ENCODE data around the gene OR2AE1. TPM values are rescaled to one million over a fixed set of nuclear protein-coding genes. Genes with fewer than 3 reads are reported as not detected.

OR2AE1 gene
- total RNA-seq, 1 experiment from 2014 or later, result not detected

- no TSS peak for BruUV-seq (replicated peaks)
- no peaks in the 10 kb centered on the region; the same call in 1 of the 2 replicates for H3K9me3 ChIP-seq (ENCODE audit: insufficient read depth, low read depth)
- peaks cover 12% of the 10 kb centered on the region for H3K36me3 ChIP-seq (ENCODE audit: low read depth)
- no peaks in the 10 kb centered on the region for H3K27me3 ChIP-seq (ENCODE audit: insufficient read depth, low read depth)
- H3K79me2 ChIP-seq (ENCODE audit: low read depth), result no peaks in the 10 kb centered on the region
- H3K27ac ChIP-seq, result no peak overlapping the region
- no peak overlapping the region for H3K4me3 ChIP-seq
- no peak overlapping the region for H3K4me2 ChIP-seq
- DNase-seq, result no peak
- H3K4me1 ChIP-seq (replicated peaks; ENCODE audit: insufficient read depth), result no peaks in the 10 kb centered on the region
- no peak for TF ChIP-seq EZH2 (IDR thresholded peaks at IDR 0.05; ENCODE audit: low read depth)
- TF ChIP-seq CTCF (conservative IDR thresholded peaks at IDR 0.05), result no peak
- no peaks in the 10 kb centered on the region for H3K9me2 ChIP-seq (ENCODE audit: insufficient read depth)
- peaks cover 9% of the 10 kb centered on the region; the same call in 1 of the 2 replicates for H4K20me1 ChIP-seq (ENCODE audit: insufficient read depth)
- CTCF ChIA-PET, result no interaction called here
- no peak overlapping the region for H2AFZ ChIP-seq
- POLR2A ChIA-PET (ENCODE audit: unreplicated experiment), result no interaction called here
- no peaks in the 10 kb centered on the region for H3F3A ChIP-seq (ENCODE audit: insufficient read depth, low read depth)
- intact Hi-C loops (cut with micrococcal nuclease; ENCODE audit: unreplicated experiment), result no loop called here
Observed at GRCh38 chr7:99898023-99898357, 21.2 kb upstream of the OR2AE1 start.

GRCh38 chr7:99897322-99898022 lies 20.6 kb upstream of the OR2AE1 start:
- BruUV-seq (replicated peaks), result no TSS peak
- Histone ChIP-seq H3K9me2 (ENCODE audit: insufficient read depth) (no peaks in the 10 kb centered on the region), H3K27ac (no peak overlapping the region), H3K4me3 (no peak overlapping the region), H3K79me2 (ENCODE audit: low read depth) (no peaks in the 10 kb centered on the region), H3K36me3 (ENCODE audit: low read depth) (peaks cover 6% of the 10 kb centered on the region), H3F3A (ENCODE audit: insufficient read depth, low read depth) (no peaks in the 10 kb centered on the region), H3K9me3 (ENCODE audit: insufficient read depth, low read depth) (no peaks in the 10 kb centered on the region; the same call in 1 of the 2 replicates), H2AFZ (no peak overlapping the region), H3K27me3 (ENCODE audit: insufficient read depth, low read depth) (no peaks in the 10 kb centered on the region), H3K4me2 (no peak overlapping the region), H3K4me1 (replicated peaks; ENCODE audit: insufficient read depth) (no peaks in the 10 kb centered on the region), H4K20me1 (ENCODE audit: insufficient read depth) (peaks cover 9% of the 10 kb centered on the region; the same call in 1 of the 2 replicates)
- intact Hi-C loops (cut with micrococcal nuclease; ENCODE audit: unreplicated experiment), result no loop called here
- TF ChIP-seq CTCF (conservative IDR thresholded peaks at IDR 0.05) (no peak), EZH2 (IDR thresholded peaks at IDR 0.05; ENCODE audit: low read depth) (no peak)
- ChIA-PET CTCF (no interaction called here), POLR2A (ENCODE audit: unreplicated experiment) (interaction anchor here (0.6 kb wide), 2 partner anchors 59 to 374 kb away, joined by 3 to 7 read pairs; no protein-coding TSS in a partner anchor)
- DNase-seq, result no peak

GRCh38 chr7:99894738-99895137 lies 17.9 kb upstream of the OR2AE1 start:
- no peaks in the 10 kb centered on the region for H3K79me2 ChIP-seq (ENCODE audit: low read depth)
- no peaks in the 10 kb centered on the region for H3K9me2 ChIP-seq (ENCODE audit: insufficient read depth)
- H3K4me3 ChIP-seq, result no peak overlapping the region
- H3K9me3 ChIP-seq (ENCODE audit: insufficient read depth, low read depth), result no peaks in the 10 kb centered on the region; the same call in none of the 2 replicates
- DNase-seq, result no peak
- CTCF ChIA-PET, result interaction anchor here (0.6 kb wide), 2 partner anchors 150 to 407 kb away, joined by 3 to 4 read pairs; no protein-coding TSS in a partner anchor
- H4K20me1 ChIP-seq (ENCODE audit: insufficient read depth), result peaks cover 5% of the 10 kb centered on the region; the same call in 1 of the 2 replicates
- H3K27ac ChIP-seq, result no peak overlapping the region
- no peaks in the 10 kb centered on the region for H3K4me1 ChIP-seq (replicated peaks; ENCODE audit: insufficient read depth)
- no peaks in the 10 kb centered on the region for H3K27me3 ChIP-seq (ENCODE audit: insufficient read depth, low read depth)
- no peak overlapping the region for H2AFZ ChIP-seq
- no peaks in the 10 kb centered on the region for H3F3A ChIP-seq (ENCODE audit: insufficient read depth, low read depth)
- H3K4me2 ChIP-seq, result no peak overlapping the region
- POLR2A ChIA-PET (ENCODE audit: unreplicated experiment), result no interaction called here
- TF ChIP-seq CTCF (conservative IDR thresholded peaks at IDR 0.05), result no peak
- TF ChIP-seq EZH2 (IDR thresholded peaks at IDR 0.05; ENCODE audit: low read depth), result no peak
- intact Hi-C loops (cut with micrococcal nuclease; ENCODE audit: unreplicated experiment), result no loop called here
- no peaks in the 10 kb centered on the region for H3K36me3 ChIP-seq (ENCODE audit: low read depth)
- BruUV-seq (replicated peaks), result no TSS peak

Data from PC-9 (cell line).